ENCODE measurements around the gene MSANTD4. TPM values are rescaled to one million over a fixed set of nuclear protein-coding genes. Genes with fewer than 3 reads are reported as not detected.

Gene MSANTD4
- total RNA-seq, 4 donors from 2014 or later: 11.9 to 26.2 (median 17.7) TPM

DNA sequence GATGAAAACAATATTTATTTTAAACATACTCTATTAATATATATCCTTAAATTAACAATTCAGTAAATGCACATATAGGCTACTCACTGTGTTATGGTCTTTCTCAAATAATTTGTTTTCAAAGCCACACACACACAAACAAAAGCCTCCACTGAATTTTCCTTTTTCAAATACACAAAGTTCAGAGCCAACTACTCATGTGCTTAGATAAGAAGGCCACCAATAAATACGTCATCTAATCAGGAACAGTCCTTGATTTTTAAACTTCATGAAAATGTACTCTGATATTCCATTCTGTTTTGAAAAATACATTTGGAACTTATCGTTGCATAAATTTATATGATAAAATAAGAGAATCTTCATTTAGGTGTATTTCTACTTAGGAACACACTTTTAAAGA, 29.1 kb upstream of the MSANTD4 start:
- DNase-seq (ENCODE audit: low spot score) (no peak), ATAC-seq (ENCODE audit: low FRiP score) (no peak)
- TF ChIP-seq, protein P1, sequence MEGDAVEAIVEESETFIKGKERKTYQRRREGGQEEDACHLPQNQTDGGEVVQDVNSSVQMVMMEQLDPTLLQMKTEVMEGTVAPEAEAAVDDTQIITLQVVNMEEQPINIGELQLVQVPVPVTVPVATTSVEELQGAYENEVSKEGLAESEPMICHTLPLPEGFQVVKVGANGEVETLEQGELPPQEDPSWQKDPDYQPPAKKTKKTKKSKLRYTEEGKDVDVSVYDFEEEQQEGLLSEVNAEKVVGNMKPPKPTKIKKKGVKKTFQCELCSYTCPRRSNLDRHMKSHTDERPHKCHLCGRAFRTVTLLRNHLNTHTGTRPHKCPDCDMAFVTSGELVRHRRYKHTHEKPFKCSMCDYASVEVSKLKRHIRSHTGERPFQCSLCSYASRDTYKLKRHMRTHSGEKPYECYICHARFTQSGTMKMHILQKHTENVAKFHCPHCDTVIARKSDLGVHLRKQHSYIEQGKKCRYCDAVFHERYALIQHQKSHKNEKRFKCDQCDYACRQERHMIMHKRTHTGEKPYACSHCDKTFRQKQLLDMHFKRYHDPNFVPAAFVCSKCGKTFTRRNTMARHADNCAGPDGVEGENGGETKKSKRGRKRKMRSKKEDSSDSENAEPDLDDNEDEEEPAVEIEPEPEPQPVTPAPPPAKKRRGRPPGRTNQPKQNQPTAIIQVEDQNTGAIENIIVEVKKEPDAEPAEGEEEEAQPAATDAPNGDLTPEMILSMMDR (IDR thresholded peaks at IDR 0.05): no peak

DNA sequence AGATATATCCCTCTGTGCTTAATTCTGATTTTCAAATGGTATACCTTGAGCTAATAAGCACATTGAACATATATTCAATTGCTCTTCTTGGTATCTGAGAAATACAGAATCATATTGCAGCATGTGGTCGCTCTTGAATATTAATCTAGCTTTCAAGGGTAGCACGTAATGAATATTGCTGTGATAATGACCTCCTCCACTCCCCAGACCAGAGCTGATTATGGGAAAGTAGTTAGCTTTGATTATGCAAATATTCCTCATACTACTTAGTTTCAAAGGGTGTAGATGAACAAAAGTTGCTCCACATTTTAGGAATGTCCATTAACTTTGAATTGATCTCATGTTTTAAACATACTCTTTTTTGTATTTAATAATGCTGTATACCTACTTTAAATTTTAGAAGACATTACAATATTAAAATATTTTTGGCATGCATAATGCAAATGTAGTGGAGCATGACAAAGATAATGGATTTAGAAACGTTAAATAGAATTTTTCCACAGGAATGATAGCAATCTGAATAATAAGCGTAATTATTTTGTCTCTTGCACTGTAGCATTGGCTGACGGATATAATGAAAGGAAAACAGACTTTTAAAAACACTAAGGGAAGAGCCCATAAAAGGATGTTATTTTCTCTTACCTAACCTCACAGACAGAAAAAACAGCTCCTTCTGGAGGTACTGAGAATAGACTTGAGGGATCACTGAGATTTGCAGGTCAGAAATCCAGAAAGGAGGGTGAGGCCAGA, 27.9 kb upstream of the MSANTD4 start:
- TF ChIP-seq, protein P1 (IDR thresholded peaks at IDR 0.05): no peak
- DNase-seq (ENCODE audit: low spot score) (no peak), ATAC-seq (ENCODE audit: low FRiP score) (no peak)

DNA sequence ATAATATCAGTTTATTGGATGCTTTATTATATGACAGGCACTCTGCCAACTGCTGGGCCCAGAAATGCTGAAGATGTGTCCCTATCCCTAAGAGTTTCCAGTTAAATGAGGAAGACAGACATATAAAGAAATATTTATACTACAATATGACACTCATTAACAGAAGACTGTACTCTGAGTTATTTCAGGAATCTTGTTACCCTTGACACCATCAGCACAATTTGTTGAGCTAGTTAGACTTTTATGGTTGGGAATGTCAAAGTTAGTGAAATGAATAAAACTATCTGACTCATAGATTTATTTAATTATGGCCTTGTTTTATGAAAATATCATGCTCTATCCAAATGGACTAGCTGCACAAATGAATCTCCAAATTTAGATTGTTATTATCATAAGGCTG, 25.6 kb upstream of the MSANTD4 start:
- ATAC-seq (ENCODE audit: low FRiP score): no peak
- TF ChIP-seq, protein P1 (IDR thresholded peaks at IDR 0.05): no peak
- no peak for DNase-seq (ENCODE audit: low spot score)

- ATAC-seq (ENCODE audit: low FRiP score) (no peak), DNase-seq (ENCODE audit: low spot score) (no peak)
- TF ChIP-seq, protein P1 (IDR thresholded peaks at IDR 0.05): no peak
These were observed 21.5 kb upstream of the MSANTD4 start for GRCh38 chr11:106043540-106043939.

- DNase-seq (ENCODE audit: low spot score) (no peak), ATAC-seq (ENCODE audit: low FRiP score) (no peak)
- TF ChIP-seq, protein P1 (IDR thresholded peaks at IDR 0.05): no peak
These were observed 10.8 kb upstream of the MSANTD4 start for GRCh38 chr11:106032861-106033260.

DNA sequence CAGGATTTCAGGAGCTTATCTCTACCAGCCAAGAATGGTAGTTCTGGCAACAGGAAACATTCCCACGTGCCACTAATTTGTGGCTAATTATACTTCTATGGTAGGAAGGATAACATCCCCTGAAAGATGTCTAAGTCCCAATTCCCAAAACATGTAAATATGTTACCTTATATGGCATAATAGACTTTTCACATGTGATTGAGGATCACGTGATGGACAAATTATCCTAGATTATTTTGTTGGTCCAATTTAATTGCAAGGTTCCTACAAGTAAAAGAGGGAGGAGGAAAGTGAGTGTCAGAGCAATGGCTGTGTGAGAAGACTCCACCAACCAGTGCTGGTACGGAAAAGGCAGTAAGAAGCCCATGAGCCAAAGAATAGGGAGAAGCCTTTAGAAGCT, 9.9 kb upstream of the MSANTD4 start:
- TF ChIP-seq, protein P1 (IDR thresholded peaks at IDR 0.05): no peak
- DNase-seq (ENCODE audit: low spot score) (no peak), ATAC-seq (ENCODE audit: low FRiP score) (no peak)

GRCh38 chr11:106031202-106031810, 9.3 kb upstream of the MSANTD4 start:
- DNase-seq (ENCODE audit: low spot score) (no peak), ATAC-seq (ENCODE audit: low FRiP score) (no peak)
- TF ChIP-seq, protein P1 (IDR thresholded peaks at IDR 0.05): no peak

All from omental fat pad (tissue), 4 donors.